MM.1S (cell line): ENCODE results near the gene PDHA1.

Experiments used
- CTCF ChIP-seq: fragments of 300-600 bp; sonication (generic); IDR thresholded peaks from 2 replicates; pipeline ENCODE4 v1.5.1; 2016; ENCODE audit warnings: antibody characterized with exemption, low read length, mixed read lengths
- EZH2 ChIP-seq: fragments of 300-600 bp; sonication (generic); optimal IDR thresholded peaks from 2 replicates; pipeline ENCODE3; 2017; ENCODE audit warnings: low read depth, mild to moderate bottlenecking, antibody characterized with exemption, low read length, mixed read lengths
- EZH2phosphoT487 ChIP-seq: fragments of 300-600 bp; sonication (generic); IDR thresholded peaks from 2 replicates; pipeline ENCODE4 v1.6.1; 2018; ENCODE audit warnings: antibody characterized with exemption, low read length

GRCh38 chrX:19382555-19383145 is 38.9 kb downstream of the PDHA1 start:
- TF ChIP-seq CTCF (peak; percentile 62), EZH2 (no peak), EZH2phosphoT487 (no peak)
